Measurements from ENCODE around the gene NUP107.
"Not testable (repeated sequence)": the region's sequence is repeated elsewhere in the genome, so short reads cannot be mapped to it uniquely, and the experiment has no call there.

NUP107 gene

DNA sequence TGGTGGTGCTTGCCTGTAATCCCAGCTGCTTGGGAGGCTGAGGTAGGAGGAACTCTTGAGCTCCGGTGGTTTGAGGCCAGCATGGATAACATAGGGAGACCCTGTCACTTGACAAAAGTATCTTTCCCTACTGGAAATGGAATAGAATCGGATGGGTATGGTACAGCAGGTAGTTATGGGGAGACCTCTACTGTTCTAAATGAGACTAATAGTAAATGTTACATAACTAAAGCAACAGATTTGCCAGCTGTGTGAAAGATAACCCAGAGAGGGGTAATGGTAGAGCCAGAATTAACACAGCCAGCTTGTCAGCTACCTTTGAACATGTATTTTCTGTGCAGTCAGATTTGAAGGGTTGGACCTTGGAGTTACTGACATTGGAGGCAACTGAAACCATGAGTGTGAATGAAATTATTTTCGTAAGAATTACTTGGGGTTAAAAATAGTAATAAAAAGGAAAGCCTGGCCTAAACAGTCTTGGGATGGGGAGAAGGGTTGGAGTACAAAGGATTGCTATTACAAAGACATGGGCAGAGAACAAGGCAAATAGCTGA lies 21.7 kb upstream of the NUP107 start:
- TF ChIP-seq PAX5 (IDR thresholded peaks at IDR 0.05; ENCODE audit: insufficient read depth, low read length, severe bottlenecking) (no peak), POLR2AphosphoS5 (IDR thresholded peaks at IDR 0.05; ENCODE audit: low read depth, low read length) (no peak; the same call in 1 of the 2 replicates), SPI1 (IDR thresholded peaks at IDR 0.05; ENCODE audit: low read depth, low read length) (no peak), POU2F2 (IDR thresholded peaks at IDR 0.05; ENCODE audit: low read depth, low read length) (no peak), TAF1 (IDR thresholded peaks at IDR 0.05; ENCODE audit: low read depth, low read length) (no peak), POLR2A (IDR thresholded peaks at IDR 0.05; ENCODE audit: low read depth, low read length) (no peak)
- DNase-seq (ENCODE audit: insufficient read length, low spot score) = no peak
- peak; percentile 9 for FAIRE-seq

DNA sequence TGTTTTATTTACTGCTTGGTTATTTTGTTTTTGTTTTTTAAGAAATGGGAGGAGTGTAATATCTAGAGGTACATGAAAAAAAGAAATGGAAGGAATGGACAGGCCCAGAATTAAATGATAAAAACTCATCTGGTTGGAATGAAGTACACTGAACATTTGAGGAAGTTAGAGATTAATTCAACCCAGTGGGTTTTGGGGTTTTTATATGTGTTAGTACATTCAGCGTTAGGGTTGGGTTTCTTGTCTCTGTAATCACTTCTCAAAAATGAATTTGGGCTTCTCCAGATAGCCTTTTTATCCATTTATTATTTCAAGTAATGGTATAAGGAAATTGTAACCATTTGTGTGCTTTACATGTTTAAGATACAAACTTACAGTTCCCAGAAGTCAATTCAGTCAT lies 19.5 kb upstream of the NUP107 start:
- FAIRE-seq (no peak), DNase-seq (ENCODE audit: insufficient read length, low spot score) (no peak)
- TF ChIP-seq POLR2AphosphoS5 (IDR thresholded peaks at IDR 0.05; ENCODE audit: low read depth, low read length) (no peak), SPI1 (IDR thresholded peaks at IDR 0.05; ENCODE audit: low read depth, low read length) (no peak), PAX5 (IDR thresholded peaks at IDR 0.05; ENCODE audit: insufficient read depth, low read length, severe bottlenecking) (no peak), POLR2A (IDR thresholded peaks at IDR 0.05; ENCODE audit: low read depth, low read length) (no peak), TAF1 (IDR thresholded peaks at IDR 0.05; ENCODE audit: low read depth, low read length) (no peak), POU2F2 (IDR thresholded peaks at IDR 0.05; ENCODE audit: low read depth, low read length) (no peak)

DNA sequence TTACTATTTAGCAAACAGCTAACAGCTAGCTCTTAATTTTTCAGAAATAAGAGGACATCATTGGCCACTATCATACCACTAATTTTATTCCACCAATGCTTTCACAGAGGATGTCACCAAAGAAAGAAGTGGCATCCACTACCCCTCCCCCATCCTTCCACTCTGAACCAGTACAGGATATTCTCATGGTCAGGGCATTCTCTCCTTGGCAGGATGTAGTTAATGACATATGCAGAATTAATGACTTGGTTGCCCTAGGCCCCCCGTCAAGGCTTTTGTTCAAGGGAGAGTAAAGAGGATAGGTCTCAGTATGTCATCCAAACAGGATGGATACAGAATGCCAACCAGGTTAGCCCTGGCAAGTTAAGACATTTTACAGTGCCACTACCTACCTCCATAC lies 18.9 kb upstream of the NUP107 start:
- FAIRE-seq (no peak), DNase-seq (ENCODE audit: insufficient read length, low spot score) (no peak)
- TF ChIP-seq SPI1 (IDR thresholded peaks at IDR 0.05; ENCODE audit: low read depth, low read length) (no peak), TAF1 (IDR thresholded peaks at IDR 0.05; ENCODE audit: low read depth, low read length) (no peak)

DNA sequence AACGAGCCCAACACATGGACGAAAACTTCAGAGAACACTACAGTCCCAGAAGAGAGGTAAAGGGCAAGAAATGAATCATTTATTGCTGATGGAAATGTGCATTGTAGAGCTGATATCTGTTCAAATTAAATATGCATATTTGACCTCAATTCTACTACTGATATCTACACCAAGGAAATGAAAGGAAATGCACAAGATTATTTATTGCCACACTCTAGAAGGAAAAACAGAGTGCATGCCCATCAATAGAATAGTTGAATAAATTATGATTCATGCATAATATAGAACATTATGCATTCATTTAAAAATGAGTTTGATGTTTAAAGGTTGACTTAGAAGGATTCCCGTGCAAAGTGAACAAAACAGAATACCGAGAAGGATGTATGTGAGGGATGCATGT lies 15.6 kb upstream of the NUP107 start:
- DNase-seq (ENCODE audit: insufficient read length, low spot score) (no peak), FAIRE-seq (peak; percentile 16)
- TF ChIP-seq SPI1 (IDR thresholded peaks at IDR 0.05; ENCODE audit: low read depth, low read length) (no peak), TAF1 (IDR thresholded peaks at IDR 0.05; ENCODE audit: low read depth, low read length) (no peak), POLR2AphosphoS5 (IDR thresholded peaks at IDR 0.05; ENCODE audit: low read depth, low read length) (no peak), POLR2A (IDR thresholded peaks at IDR 0.05; ENCODE audit: low read depth, low read length) (no peak), PAX5 (IDR thresholded peaks at IDR 0.05; ENCODE audit: insufficient read depth, low read length, severe bottlenecking) (no peak), POU2F2 (IDR thresholded peaks at IDR 0.05; ENCODE audit: low read depth, low read length) (no peak)

GRCh38 chr12:68673788-68674187 lies 13.0 kb upstream of the NUP107 start:
- FAIRE-seq = no peak
- no peak for DNase-seq (ENCODE audit: insufficient read length, low spot score)
- no peak for TF ChIP-seq PAX5 (IDR thresholded peaks at IDR 0.05; ENCODE audit: insufficient read depth, low read length, severe bottlenecking)

GRCh38 chr12:68674376-68674775 lies 12.4 kb upstream of the NUP107 start:
- no peak for TF ChIP-seq POLR2AphosphoS5 (IDR thresholded peaks at IDR 0.05; ENCODE audit: low read depth, low read length)
- TF ChIP-seq POLR2A (IDR thresholded peaks at IDR 0.05; ENCODE audit: low read depth, low read length) = no peak
- no peak for TF ChIP-seq POU2F2 (IDR thresholded peaks at IDR 0.05; ENCODE audit: low read depth, low read length)
- TF ChIP-seq SPI1 (IDR thresholded peaks at IDR 0.05; ENCODE audit: low read depth, low read length) = no peak
- no peak for TF ChIP-seq TAF1 (IDR thresholded peaks at IDR 0.05; ENCODE audit: low read depth, low read length)
- no peak for TF ChIP-seq PAX5 (IDR thresholded peaks at IDR 0.05; ENCODE audit: insufficient read depth, low read length, severe bottlenecking)
- FAIRE-seq (no peak), DNase-seq (ENCODE audit: insufficient read length, low spot score) (no peak)

- DNase-seq (ENCODE audit: insufficient read length, low spot score) (no peak), FAIRE-seq (no peak)
- no peak for TF ChIP-seq SPI1 (IDR thresholded peaks at IDR 0.05; ENCODE audit: low read depth, low read length)
- TF ChIP-seq TAF1 (IDR thresholded peaks at IDR 0.05; ENCODE audit: low read depth, low read length) = no peak
- no peak for TF ChIP-seq POU2F2 (IDR thresholded peaks at IDR 0.05; ENCODE audit: low read depth, low read length)
- no peak for TF ChIP-seq POLR2AphosphoS5 (IDR thresholded peaks at IDR 0.05; ENCODE audit: low read depth, low read length)
- no peak for TF ChIP-seq PAX5 (IDR thresholded peaks at IDR 0.05; ENCODE audit: insufficient read depth, low read length, severe bottlenecking)
- no peak for TF ChIP-seq POLR2A (IDR thresholded peaks at IDR 0.05; ENCODE audit: low read depth, low read length)
Measured at GRCh38 chr12:68675101-68675842, 11.5 kb upstream of the NUP107 start.

GRCh38 chr12:68676854-68677253 lies 9.9 kb upstream of the NUP107 start:
- DNase-seq (ENCODE audit: insufficient read length, low spot score); FAIRE-seq: not testable (repeated sequence)

DNA sequence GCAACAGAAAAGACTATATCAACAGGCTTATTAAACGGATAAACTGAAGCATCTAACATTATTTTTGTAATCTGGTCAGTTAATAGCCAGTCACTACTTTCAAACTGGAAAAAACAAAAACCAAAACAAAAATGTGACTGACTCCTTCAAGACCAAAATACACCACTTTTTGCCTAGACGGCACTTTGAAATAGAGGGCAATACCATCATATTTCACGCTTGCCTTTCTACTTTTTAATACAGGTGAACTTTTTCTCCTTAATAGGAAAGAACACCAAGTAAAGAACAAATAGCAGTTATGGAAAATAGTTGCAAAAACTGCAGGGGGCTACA lies 550 bp upstream of the NUP107 start:
- TF ChIP-seq POLR2AphosphoS5 (IDR thresholded peaks at IDR 0.05; ENCODE audit: low read depth, low read length) (no peak), POU2F2 (IDR thresholded peaks at IDR 0.05; ENCODE audit: low read depth, low read length) (no peak), SPI1 (IDR thresholded peaks at IDR 0.05; ENCODE audit: low read depth, low read length) (no peak), PAX5 (IDR thresholded peaks at IDR 0.05; ENCODE audit: insufficient read depth, low read length, severe bottlenecking) (no peak), POLR2A (IDR thresholded peaks at IDR 0.05; ENCODE audit: low read depth, low read length) (no peak), TAF1 (IDR thresholded peaks at IDR 0.05; ENCODE audit: low read depth, low read length) (no peak)
- FAIRE-seq (no peak), DNase-seq (ENCODE audit: insufficient read length, low spot score) (no peak)

DNA sequence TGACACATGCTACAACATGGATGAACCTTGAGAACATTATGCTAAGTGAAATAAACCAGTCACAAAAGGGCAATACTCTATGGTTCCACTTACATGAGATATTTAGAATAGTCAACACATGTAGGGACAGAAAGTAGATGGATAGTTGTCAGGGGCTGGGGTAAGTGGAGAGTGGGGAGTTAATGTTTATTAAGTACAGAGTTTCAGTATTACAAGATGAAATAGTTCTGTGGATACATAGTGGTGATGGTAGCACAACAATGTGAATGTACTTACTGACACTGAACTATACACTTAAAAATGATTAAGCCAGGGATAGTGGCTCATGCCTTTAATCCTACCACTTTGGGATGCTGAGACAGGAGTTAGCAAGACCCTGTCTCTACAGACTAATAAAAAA lies 8.7 kb downstream of the NUP107 start:
- DNase-seq (ENCODE audit: insufficient read length, low spot score) (no peak), FAIRE-seq (no peak)
- TF ChIP-seq POLR2A (IDR thresholded peaks at IDR 0.05; ENCODE audit: low read depth, low read length) (no peak), TAF1 (IDR thresholded peaks at IDR 0.05; ENCODE audit: low read depth, low read length) (no peak), POU2F2 (IDR thresholded peaks at IDR 0.05; ENCODE audit: low read depth, low read length) (no peak), SPI1 (IDR thresholded peaks at IDR 0.05; ENCODE audit: low read depth, low read length) (no peak), POLR2AphosphoS5 (IDR thresholded peaks at IDR 0.05; ENCODE audit: low read depth, low read length) (no peak), PAX5 (IDR thresholded peaks at IDR 0.05; ENCODE audit: insufficient read depth, low read length, severe bottlenecking) (no peak)

Measured in GM12891 (cell line).